PC-9 (cell line): ENCODE results near the gene CUL9.

Experiments
- EZH2 ChIP-seq: fragments of 200-600 bp; sonication (generic); IDR thresholded peaks from 2 replicates; pipeline ENCODE4 v1.8.0; 2017; ENCODE audit warnings: antibody characterized with exemption, low read depth
- TF ChIP-seq, protein P1 (sequence below): fragments of 200-600 bp; sonication (generic); conservative IDR thresholded peaks from 2 replicates; pipeline ENCODE4 v1.6.1; 2017; ENCODE audit warnings: mixed run types, antibody characterized with exemption, mild to moderate bottlenecking, moderate library complexity

DNA sequence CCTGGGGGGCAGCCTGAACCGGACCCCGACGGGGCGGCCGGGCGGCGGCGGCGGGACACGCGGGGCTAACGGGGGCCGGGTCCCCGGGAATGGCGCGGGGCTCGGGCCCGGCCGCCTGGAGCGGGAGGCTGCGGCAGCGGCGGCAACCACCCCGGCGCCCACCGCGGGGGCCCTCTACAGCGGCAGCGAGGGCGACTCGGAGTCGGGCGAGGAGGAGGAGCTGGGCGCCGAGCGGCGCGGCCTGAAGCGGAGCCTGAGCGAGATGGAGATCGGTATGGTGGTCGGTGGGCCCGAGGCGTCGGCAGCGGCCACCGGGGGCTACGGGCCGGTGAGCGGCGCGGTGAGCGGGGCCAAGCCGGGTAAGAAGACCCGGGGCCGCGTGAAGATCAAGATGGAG, 10.3 kb upstream of the CUL9 start:
- TF ChIP-seq, protein P1, sequence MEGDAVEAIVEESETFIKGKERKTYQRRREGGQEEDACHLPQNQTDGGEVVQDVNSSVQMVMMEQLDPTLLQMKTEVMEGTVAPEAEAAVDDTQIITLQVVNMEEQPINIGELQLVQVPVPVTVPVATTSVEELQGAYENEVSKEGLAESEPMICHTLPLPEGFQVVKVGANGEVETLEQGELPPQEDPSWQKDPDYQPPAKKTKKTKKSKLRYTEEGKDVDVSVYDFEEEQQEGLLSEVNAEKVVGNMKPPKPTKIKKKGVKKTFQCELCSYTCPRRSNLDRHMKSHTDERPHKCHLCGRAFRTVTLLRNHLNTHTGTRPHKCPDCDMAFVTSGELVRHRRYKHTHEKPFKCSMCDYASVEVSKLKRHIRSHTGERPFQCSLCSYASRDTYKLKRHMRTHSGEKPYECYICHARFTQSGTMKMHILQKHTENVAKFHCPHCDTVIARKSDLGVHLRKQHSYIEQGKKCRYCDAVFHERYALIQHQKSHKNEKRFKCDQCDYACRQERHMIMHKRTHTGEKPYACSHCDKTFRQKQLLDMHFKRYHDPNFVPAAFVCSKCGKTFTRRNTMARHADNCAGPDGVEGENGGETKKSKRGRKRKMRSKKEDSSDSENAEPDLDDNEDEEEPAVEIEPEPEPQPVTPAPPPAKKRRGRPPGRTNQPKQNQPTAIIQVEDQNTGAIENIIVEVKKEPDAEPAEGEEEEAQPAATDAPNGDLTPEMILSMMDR, result no peak
- no peak for TF ChIP-seq EZH2
